ENCODE measurements around the gene SLC39A12. TPM values are rescaled to one million over a fixed set of nuclear protein-coding genes. Genes with fewer than 3 reads are reported as not detected.
"Not testable (repeated sequence)": the region's sequence is repeated elsewhere in the genome, so short reads cannot be mapped to it uniquely, and the experiment has no call there.

Gene SLC39A12
- total RNA-seq, 1 donor from 2014 or later, result not detected

GRCh38 chr10:17923728-17924127, 28.0 kb upstream of the SLC39A12 start:
- H3K4me1 Mint-ChIP-seq (ENCODE audit: low read depth), result no peaks in the 10 kb centered on the region
- no peaks in the 10 kb centered on the region for H3K36me3 Mint-ChIP-seq (ENCODE audit: low read depth)
- no peak overlapping the region for H3K27ac Mint-ChIP-seq
- no peak for DNase-seq (ENCODE audit: low spot score)
- no peaks in the 10 kb centered on the region for H3K9me3 Mint-ChIP-seq
- intact Hi-C loops (cut with micrococcal nuclease), result no loop called here
- no peak overlapping the region for H3K4me3 Mint-ChIP-seq
- H3K27me3 Mint-ChIP-seq (ENCODE audit: insufficient read depth), result no peaks in the 10 kb centered on the region

DNA sequence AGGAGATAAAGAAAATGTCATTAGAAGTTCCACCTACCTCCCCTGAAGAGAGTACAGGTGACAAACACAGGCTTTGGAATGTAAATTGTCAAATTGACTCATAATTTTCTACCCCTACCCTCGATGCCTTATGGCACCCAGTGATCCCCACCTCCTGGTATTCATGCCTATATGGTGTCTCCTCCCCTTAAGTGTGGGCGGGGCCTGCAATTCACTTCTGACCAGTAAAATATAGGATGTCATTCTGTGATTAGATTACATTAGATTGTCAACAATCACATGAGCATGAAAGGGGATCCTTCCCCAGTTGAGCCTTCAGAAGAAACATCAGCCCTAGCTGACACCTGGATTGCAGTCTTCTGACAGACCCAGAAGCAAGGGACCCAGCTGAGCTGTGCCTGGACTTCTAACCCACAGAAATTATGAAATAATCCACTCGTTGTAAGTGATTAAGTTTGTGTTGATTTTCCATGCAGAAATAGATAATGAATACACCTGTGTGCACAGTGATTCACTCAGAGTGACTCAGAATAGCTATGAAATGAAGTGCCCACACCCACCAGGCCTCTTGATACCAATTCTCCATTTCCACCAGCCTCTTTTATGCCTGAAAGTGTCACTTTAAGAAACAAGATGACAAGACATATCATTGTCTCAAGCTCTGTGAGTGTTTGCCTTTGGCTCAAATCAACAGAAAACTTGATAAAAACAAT, 8.5 kb upstream of the SLC39A12 start:
- H3K9me3 Mint-ChIP-seq, result no peaks in the 10 kb centered on the region
- H3K4me1 Mint-ChIP-seq (ENCODE audit: low read depth), result no peaks in the 10 kb centered on the region
- no peaks in the 10 kb centered on the region for H3K36me3 Mint-ChIP-seq (ENCODE audit: low read depth)
- no peak overlapping the region for H3K27ac Mint-ChIP-seq
- no peak for DNase-seq (ENCODE audit: low spot score)
- H3K4me3 Mint-ChIP-seq, result no peak overlapping the region
- intact Hi-C loops (cut with micrococcal nuclease), result no loop called here
- H3K27me3 Mint-ChIP-seq (ENCODE audit: insufficient read depth), result peaks cover 1% of the 10 kb centered on the region

DNA sequence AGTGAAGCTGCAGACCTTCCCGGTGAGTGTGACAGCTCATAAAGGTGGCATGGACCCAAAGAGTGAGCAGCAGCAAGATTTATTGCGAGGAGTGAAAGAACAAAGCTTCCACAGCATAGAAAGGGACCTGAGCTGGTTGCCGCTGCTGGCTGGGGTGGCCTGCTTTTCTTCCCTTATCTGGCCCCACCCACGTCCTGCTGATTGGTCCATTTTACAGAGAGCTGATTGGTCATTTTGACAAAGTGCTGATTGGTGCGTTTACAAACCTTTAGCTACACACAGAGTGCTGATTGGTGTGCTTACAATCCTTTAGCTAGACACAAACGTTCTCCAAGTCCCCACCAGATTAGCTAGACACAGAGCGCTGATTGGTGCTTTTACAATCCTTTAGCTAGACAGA, 1.4 kb upstream of the SLC39A12 start:
- H3K27me3 Mint-ChIP-seq (ENCODE audit: insufficient read depth); H3K4me3 Mint-ChIP-seq; H3K27ac Mint-ChIP-seq; H3K4me1 Mint-ChIP-seq (ENCODE audit: low read depth); H3K9me3 Mint-ChIP-seq; H3K36me3 Mint-ChIP-seq (ENCODE audit: low read depth); DNase-seq (ENCODE audit: low spot score); intact Hi-C loops (cut with micrococcal nuclease): not testable (repeated sequence)

- no peak for DNase-seq (ENCODE audit: low spot score)
- Mint-ChIP-seq H3K36me3 (ENCODE audit: low read depth) (no peaks in the 10 kb centered on the region), H3K27ac (no peak overlapping the region), H3K27me3 (ENCODE audit: insufficient read depth) (no peaks in the 10 kb centered on the region), H3K4me1 (ENCODE audit: low read depth) (no peaks in the 10 kb centered on the region), H3K4me3 (no peak overlapping the region), H3K9me3 (peaks cover 8% of the 10 kb centered on the region)
- intact Hi-C loops (cut with micrococcal nuclease), result no loop called here
Measured at GRCh38 chr10:17950726-17951125, 992 bp upstream of the SLC39A12 start.

- H3K4me1 Mint-ChIP-seq (ENCODE audit: low read depth); H3K36me3 Mint-ChIP-seq (ENCODE audit: low read depth); H3K27ac Mint-ChIP-seq; H3K27me3 Mint-ChIP-seq (ENCODE audit: insufficient read depth); H3K4me3 Mint-ChIP-seq; intact Hi-C loops (cut with micrococcal nuclease); DNase-seq (ENCODE audit: low spot score): not testable (repeated sequence)
- H3K9me3 Mint-ChIP-seq, result peaks cover 15% of the 10 kb centered on the region
Measured at GRCh38 chr10:17954372-17954771, 2.7 kb downstream of the SLC39A12 start.

DNA sequence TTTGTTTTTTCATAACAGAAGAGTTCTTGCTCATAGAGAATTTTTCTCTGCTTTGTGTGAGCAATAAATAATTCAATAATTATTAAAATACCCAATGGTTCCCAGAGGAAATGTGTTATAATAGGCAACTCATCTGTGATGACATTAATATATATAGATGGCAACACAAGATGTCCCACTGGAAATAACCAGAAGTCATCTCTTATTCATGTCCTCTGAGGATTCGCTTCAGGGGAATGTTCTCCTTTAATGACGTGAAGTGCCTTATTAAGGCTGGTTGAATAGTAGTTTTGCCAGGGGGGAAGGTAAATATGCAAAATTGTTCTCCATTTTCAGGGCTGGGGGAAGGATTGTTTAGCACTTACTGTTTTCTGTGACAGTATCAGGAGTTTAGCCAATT, 3.1 kb downstream of the SLC39A12 start:
- intact Hi-C loops (cut with micrococcal nuclease), result no loop called here
- no peak for DNase-seq (ENCODE audit: low spot score)
- Mint-ChIP-seq H3K4me3 (no peak overlapping the region), H3K36me3 (ENCODE audit: low read depth) (no peaks in the 10 kb centered on the region), H3K27ac (no peak overlapping the region), H3K4me1 (ENCODE audit: low read depth) (no peaks in the 10 kb centered on the region), H3K27me3 (ENCODE audit: insufficient read depth) (no peaks in the 10 kb centered on the region), H3K9me3 (peaks cover 18% of the 10 kb centered on the region)

DNA sequence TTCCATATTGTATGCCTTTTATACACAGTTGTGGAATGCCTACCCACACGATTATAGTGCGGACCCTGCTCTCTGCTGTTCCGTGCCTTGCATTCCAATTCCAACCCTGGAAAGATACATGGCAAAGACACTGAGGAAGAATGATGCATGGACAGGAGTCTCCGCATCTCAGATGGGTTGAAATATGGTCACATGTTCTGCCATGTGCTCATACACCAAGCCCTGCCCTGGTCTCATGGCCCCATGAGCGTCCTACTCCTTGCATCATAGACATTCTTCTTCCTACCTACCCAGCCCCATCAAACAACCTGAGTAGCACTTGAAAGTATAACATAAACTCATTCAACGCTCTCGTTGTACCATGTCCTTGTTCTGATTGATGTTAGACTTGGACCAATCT, 6.3 kb downstream of the SLC39A12 start:
- no peaks in the 10 kb centered on the region for H3K27me3 Mint-ChIP-seq (ENCODE audit: insufficient read depth)

GRCh38 chr10:17959870-17960269, 8.2 kb downstream of the SLC39A12 start:
- Mint-ChIP-seq H3K9me3 (peaks cover 15% of the 10 kb centered on the region), H3K4me3 (no peak overlapping the region), H3K27ac (no peak overlapping the region), H3K4me1 (ENCODE audit: low read depth) (no peaks in the 10 kb centered on the region), H3K36me3 (ENCODE audit: low read depth) (no peaks in the 10 kb centered on the region), H3K27me3 (ENCODE audit: insufficient read depth) (no peaks in the 10 kb centered on the region)
- intact Hi-C loops (cut with micrococcal nuclease), result no loop called here
- DNase-seq (ENCODE audit: low spot score), result no peak

More for the DNA sequence above, 6.3 kb downstream of the SLC39A12 start:
- intact Hi-C loops (cut with micrococcal nuclease), result no loop called here
- H3K9me3 Mint-ChIP-seq, result peaks cover 15% of the 10 kb centered on the region
- no peak overlapping the region for H3K27ac Mint-ChIP-seq
- no peak overlapping the region for H3K4me3 Mint-ChIP-seq
- no peaks in the 10 kb centered on the region for H3K4me1 Mint-ChIP-seq (ENCODE audit: low read depth)
- DNase-seq (ENCODE audit: low spot score), result no peak
- H3K36me3 Mint-ChIP-seq (ENCODE audit: low read depth), result no peaks in the 10 kb centered on the region

DNA sequence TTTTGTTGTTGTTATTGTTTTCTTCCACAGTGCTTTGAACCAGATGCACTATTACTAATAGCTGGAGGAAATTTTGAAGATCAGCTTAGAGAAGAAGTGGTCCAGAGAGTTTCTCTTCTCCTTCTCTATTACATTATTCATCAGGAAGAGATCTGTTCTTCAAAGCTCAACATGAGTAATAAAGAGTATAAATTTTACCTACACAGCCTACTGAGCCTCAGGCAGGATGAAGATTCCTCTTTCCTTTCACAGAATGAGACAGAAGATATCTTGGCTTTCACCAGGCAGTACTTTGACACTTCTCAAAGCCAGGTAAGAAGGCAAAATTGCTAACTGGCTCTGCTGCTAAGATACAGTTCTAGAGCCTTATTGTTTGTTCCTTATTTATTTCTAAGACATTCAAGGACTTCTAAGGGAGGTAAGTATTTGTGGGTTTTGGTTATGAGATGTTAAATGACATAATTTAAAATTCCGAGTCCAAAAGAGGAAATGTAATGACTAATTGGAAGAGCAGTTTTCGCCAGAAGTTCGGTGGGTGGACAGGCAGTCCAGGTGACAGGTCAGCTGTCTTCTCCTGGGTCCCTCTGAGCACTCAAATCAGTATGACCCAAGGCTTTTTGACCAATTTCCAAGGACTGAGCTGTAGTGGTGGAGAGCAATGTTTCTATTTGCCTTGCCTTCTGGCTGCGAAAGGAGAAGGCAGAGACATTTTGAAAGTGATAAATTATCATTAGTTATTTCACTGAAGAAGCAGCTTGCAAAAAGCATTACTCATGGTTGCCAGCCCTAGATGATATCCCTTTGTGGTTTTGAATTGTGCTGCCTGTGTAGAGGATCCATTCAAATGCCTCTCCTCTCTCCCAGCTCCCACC, 10.1 kb downstream of the SLC39A12 start:
- Mint-ChIP-seq H3K4me3 (no peak overlapping the region), H3K27ac (no peak overlapping the region), H3K27me3 (ENCODE audit: insufficient read depth) (no peaks in the 10 kb centered on the region), H3K36me3 (ENCODE audit: low read depth) (no peaks in the 10 kb centered on the region), H3K9me3 (peaks cover 15% of the 10 kb centered on the region), H3K4me1 (ENCODE audit: low read depth) (no peaks in the 10 kb centered on the region)
- no peak for DNase-seq (ENCODE audit: low spot score)
- intact Hi-C loops (cut with micrococcal nuclease), result no loop called here

- Mint-ChIP-seq H3K4me1 (ENCODE audit: low read depth) (no peaks in the 10 kb centered on the region), H3K36me3 (ENCODE audit: low read depth) (no peaks in the 10 kb centered on the region), H3K27ac (no peak overlapping the region), H3K9me3 (peaks cover 9% of the 10 kb centered on the region), H3K4me3 (no peak overlapping the region), H3K27me3 (ENCODE audit: insufficient read depth) (no peaks in the 10 kb centered on the region)
- intact Hi-C loops (cut with micrococcal nuclease), result no loop called here
- DNase-seq (ENCODE audit: low spot score), result no peak
Measured at GRCh38 chr10:17963431-17963830, 11.7 kb downstream of the SLC39A12 start.

- Mint-ChIP-seq H3K27me3 (ENCODE audit: insufficient read depth) (no peaks in the 10 kb centered on the region), H3K9me3 (peaks cover 9% of the 10 kb centered on the region), H3K4me3 (no peak overlapping the region), H3K4me1 (ENCODE audit: low read depth) (no peaks in the 10 kb centered on the region), H3K27ac (no peak overlapping the region), H3K36me3 (ENCODE audit: low read depth) (no peaks in the 10 kb centered on the region)
- intact Hi-C loops (cut with micrococcal nuclease), result no loop called here
- no peak for DNase-seq (ENCODE audit: low spot score)
Measured at GRCh38 chr10:17965649-17966235, 14.0 kb downstream of the SLC39A12 start.

DNA sequence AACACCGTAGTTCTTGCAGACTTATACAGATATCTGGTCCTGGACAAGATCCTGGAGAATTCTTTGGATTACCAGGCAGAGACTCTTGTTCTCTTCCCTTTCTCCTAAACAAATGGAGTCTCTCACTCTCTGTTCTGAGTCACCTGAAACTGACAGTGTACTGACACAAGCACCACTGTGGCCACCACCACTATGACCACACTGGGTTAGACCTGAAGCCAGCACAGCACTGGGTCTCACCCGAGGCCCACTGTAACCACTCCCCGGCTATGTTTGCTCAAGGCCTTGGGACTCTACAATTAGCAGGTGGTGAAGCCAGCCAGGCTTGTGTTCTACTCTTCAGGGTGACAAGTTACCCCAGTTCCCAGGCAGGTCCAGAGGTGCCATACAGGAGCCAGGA, 22.8 kb downstream of the SLC39A12 start:
- DNase-seq (ENCODE audit: low spot score), result no peak
- Mint-ChIP-seq H3K9me3 (peaks cover 9% of the 10 kb centered on the region), H3K27me3 (ENCODE audit: insufficient read depth) (no peaks in the 10 kb centered on the region), H3K4me1 (ENCODE audit: low read depth) (no peaks in the 10 kb centered on the region), H3K4me3 (no peak overlapping the region), H3K36me3 (ENCODE audit: low read depth) (no peaks in the 10 kb centered on the region), H3K27ac (no peak overlapping the region)
- intact Hi-C loops (cut with micrococcal nuclease), result no loop called here
